HFFc6 (cell line): ENCODE results near the gene AUTS2. TPM values are rescaled to one million over a fixed set of nuclear protein-coding genes. Genes with fewer than 3 reads are reported as not detected.

Experiments
- DNase-seq: peaks from one replicate; pipeline ENCODE4 v3.0.0-alpha.2; 2018
- H3K27ac Mint-ChIP-seq: 2 replicates; pipeline ENCODE4 v1.8.0; 2020; ENCODE audit warnings: mild to moderate bottlenecking, mixed read lengths
- H3K27me3 Mint-ChIP-seq: 2 replicates; pipeline ENCODE4 v1.8.0; 2021; ENCODE audit warnings: mild to moderate bottlenecking, moderate library complexity, mixed read lengths; ENCODE audit not compliant: insufficient read depth
- H3K36me3 Mint-ChIP-seq: 2 replicates; pipeline ENCODE4 v1.8.0; 2021; ENCODE audit warnings: low read depth, mixed read lengths
- H3K4me1 Mint-ChIP-seq: 2 replicates; pipeline ENCODE4 v1.8.0; 2020; ENCODE audit warnings: low read depth, mixed read lengths
- H3K4me3 Mint-ChIP-seq: 2 replicates; pipeline ENCODE4 v1.8.0; 2020; ENCODE audit warnings: mild to moderate bottlenecking, moderate library complexity, mixed read lengths
- H3K9me3 Mint-ChIP-seq: 2 replicates; pipeline ENCODE4 v1.8.0; 2020; ENCODE audit warnings: mild to moderate bottlenecking, mixed read lengths
- CTCF ChIP-seq: fragments of 200-600 bp; sonication (generic); IDR thresholded peaks from 2 replicates; pipeline ENCODE4 v1.5.0; 2021; ENCODE audit warnings: antibody characterized with exemption, mild to moderate bottlenecking
- total RNA-seq, 6 experiments: library from RNA; stranded (reverse); fragmentation: NEBNext Ultra II Directional; extraction: Animal tissue kit (Norgen Biotek cat#: 25700); gene quantifications; 2 replicates in 1 of 6; 3 replicates in 5 of 6; pipeline ENCODE4 v1.2.3, GENCODE V29; 2021

The AUTS2 gene
- total RNA-seq, 6 experiments from 2014 or later, result 0.02 to 0.19 (median 0.16) TPM; not detected in 2

GRCh38 chr7:70156057-70156456 is 557.8 kb downstream of the AUTS2 start:
- Mint-ChIP-seq H3K27ac (no peak overlapping the region), H3K9me3 (peaks cover 46% of the 10 kb centered on the region), H3K4me3 (no peak overlapping the region), H3K4me1 (no peaks in the 10 kb centered on the region), H3K36me3 (peaks cover 6% of the 10 kb centered on the region; the same call in 1 of the 2 replicates), H3K27me3 (no peaks in the 10 kb centered on the region)
- TF ChIP-seq CTCF, result no peak
- DNase-seq, result no peak

GRCh38 chr7:70159121-70159520 is 560.8 kb downstream of the AUTS2 start:
- no peak overlapping the region for H3K27ac Mint-ChIP-seq
- no peak for TF ChIP-seq CTCF
- no peak for DNase-seq
- H3K27me3 Mint-ChIP-seq, result no peaks in the 10 kb centered on the region
- H3K36me3 Mint-ChIP-seq, result peaks cover 6% of the 10 kb centered on the region; the same call in 1 of the 2 replicates
- H3K4me3 Mint-ChIP-seq, result no peak overlapping the region
- H3K9me3 Mint-ChIP-seq, result peaks cover 36% of the 10 kb centered on the region
- H3K4me1 Mint-ChIP-seq, result no peaks in the 10 kb centered on the region

GRCh38 chr7:70165477-70166170 is 567.3 kb downstream of the AUTS2 start:
- H3K4me3 Mint-ChIP-seq, result no peak overlapping the region
- H3K27ac Mint-ChIP-seq, result no peak overlapping the region
- TF ChIP-seq CTCF, result no peak
- H3K36me3 Mint-ChIP-seq, result no peaks in the 10 kb centered on the region
- H3K4me1 Mint-ChIP-seq, result no peaks in the 10 kb centered on the region
- peaks cover 42% of the 10 kb centered on the region for H3K9me3 Mint-ChIP-seq
- DNase-seq, result no peak
- H3K27me3 Mint-ChIP-seq, result no peaks in the 10 kb centered on the region

- no peaks in the 10 kb centered on the region for H3K36me3 Mint-ChIP-seq
- DNase-seq, result no peak
- H3K27me3 Mint-ChIP-seq, result no peaks in the 10 kb centered on the region
- peaks cover 41% of the 10 kb centered on the region for H3K9me3 Mint-ChIP-seq
- no peak for TF ChIP-seq CTCF
- no peak overlapping the region for H3K4me3 Mint-ChIP-seq
- H3K27ac Mint-ChIP-seq, result no peak overlapping the region
- no peaks in the 10 kb centered on the region for H3K4me1 Mint-ChIP-seq
Measured at GRCh38 chr7:70171369-70171920, 573.2 kb downstream of the AUTS2 start.

- Mint-ChIP-seq H3K9me3 (peaks cover 35% of the 10 kb centered on the region), H3K27me3 (no peaks in the 10 kb centered on the region; the same call in 1 of the 2 replicates), H3K4me3 (no peak overlapping the region), H3K4me1 (no peaks in the 10 kb centered on the region), H3K27ac (no peak overlapping the region), H3K36me3 (no peaks in the 10 kb centered on the region)
- TF ChIP-seq CTCF, result no peak
- no peak for DNase-seq
Measured at GRCh38 chr7:70177166-70177565, 578.9 kb downstream of the AUTS2 start.
